ENCODE data around the gene APOLD1. TPM values are rescaled to one million over a fixed set of nuclear protein-coding genes. Genes with fewer than 3 reads are reported as not detected.
"Not testable (repeated sequence)": the region's sequence is repeated elsewhere in the genome, so short reads cannot be mapped to it uniquely, and the experiment has no call there.

The APOLD1 gene
- total and polyA plus RNA-seq, 4 donors = 1.4 to 5.1 (median 2.6) TPM

- Histone ChIP-seq H3K36me3 (ENCODE audit: control insufficient read depth in 4 of 4, insufficient read depth in 3 of 4, low read depth in 1 of 4, low read length in 3 of 4) (no peaks in the 10 kb centered on the region), H3K27me3 (ENCODE audit: control insufficient read depth in 4 of 4, insufficient read depth in 4 of 4, low read length in 3 of 4) (no peaks in the 10 kb centered on the region), H3K4me3 (ENCODE audit: low read depth in 1 of 3, low read length in 3 of 3) (no peak overlapping the region), H3K9me3 (ENCODE audit: control insufficient read depth in 4 of 4, low read length in 3 of 4) (no peaks in the 10 kb centered on the region), H3K4me1 (ENCODE audit: control insufficient read depth in 4 of 4, insufficient read depth in 4 of 4, low read length in 3 of 4) (peaks cover 0 to 2% (median 0%) of the 10 kb centered on the region in 4 donors), H3K9ac (ENCODE audit: low read depth in 1 of 2, low read length in 2 of 2) (no peak overlapping the region), H3K27ac (ENCODE audit: low read depth in 1 of 2, low read length in 2 of 2) (peak overlapping the region; percentile 14 to 52)
- no peak for DNase-seq (ENCODE audit: low spot score)
- TF ChIP-seq FOXA2 (IDR thresholded peaks at IDR 0.05) = no peak
- no peak for TF ChIP-seq CTCF (IDR thresholded peaks at IDR 0.05; ENCODE audit: low read depth, low read length, missing input control)
- TF ChIP-seq NR2F2 (IDR thresholded peaks at IDR 0.05) = no peak
- no peak for TF ChIP-seq YY1 (IDR thresholded peaks at IDR 0.05)
- no peak for TF ChIP-seq EGR1 (IDR thresholded peaks at IDR 0.05; ENCODE audit: low read depth in 2 of 2)
- no peak for TF ChIP-seq ZBTB33 (IDR thresholded peaks at IDR 0.05)
- no peak for TF ChIP-seq MAX (IDR thresholded peaks at IDR 0.05)
- TF ChIP-seq GABPA (IDR thresholded peaks at IDR 0.05 in 1 of 2, conservative IDR thresholded peaks at IDR 0.05 in 1 of 2) = no peak
- no peak for TF ChIP-seq RAD21 (IDR thresholded peaks at IDR 0.05)
- TF ChIP-seq TAF1 (conservative IDR thresholded peaks at IDR 0.05) = no peak
- WGBS = 73% methylated on average over 8 of the region's 8 CpGs
These were observed 21.5 kb downstream of the APOLD1 start for GRCh38 chr12:12806784-12807516.

GRCh38 chr12:12807517-12807903, 22.1 kb downstream of the APOLD1 start:
- peak overlapping the region; percentile 14 to 52 for H3K27ac ChIP-seq (ENCODE audit: low read depth in 1 of 2, low read length in 2 of 2)
- WGBS = 81% methylated on average over 3 of the region's 3 CpGs
- not testable (repeated sequence) for H3K36me3 ChIP-seq (ENCODE audit: control insufficient read depth in 4 of 4, insufficient read depth in 3 of 4, low read depth in 1 of 4, low read length in 3 of 4); DNase-seq (ENCODE audit: low spot score); H3K4me1 ChIP-seq (ENCODE audit: control insufficient read depth in 4 of 4, insufficient read depth in 4 of 4, low read length in 3 of 4); H3K9me3 ChIP-seq (ENCODE audit: control insufficient read depth in 4 of 4, low read length in 3 of 4); H3K4me3 ChIP-seq (ENCODE audit: low read depth in 1 of 3, low read length in 3 of 3); H3K9ac ChIP-seq (ENCODE audit: low read depth in 1 of 2, low read length in 2 of 2); H3K27me3 ChIP-seq (ENCODE audit: control insufficient read depth in 4 of 4, insufficient read depth in 4 of 4, low read length in 3 of 4)

- H3K9ac ChIP-seq (ENCODE audit: low read depth in 1 of 2, low read length in 2 of 2) = peak overlapping the region; percentile 32 to 72
- 72% methylated on average over 11 of the region's 11 CpGs for WGBS
These were observed 22.7 kb downstream of the APOLD1 start for GRCh38 chr12:12807970-12808702.

More at GRCh38 chr12:12807970-12808702, 22.7 kb downstream of the APOLD1 start:
- Histone ChIP-seq H3K27ac (ENCODE audit: low read depth in 1 of 2, low read length in 2 of 2) (peak overlapping the region; percentile 36 to 72), H3K27me3 (ENCODE audit: control insufficient read depth in 4 of 4, insufficient read depth in 4 of 4, low read length in 3 of 4) (no peaks in the 10 kb centered on the region), H3K4me1 (ENCODE audit: control insufficient read depth in 4 of 4, insufficient read depth in 4 of 4, low read length in 3 of 4) (peaks cover 0 to 2% (median 0%) of the 10 kb centered on the region in 4 donors), H3K9me3 (ENCODE audit: control insufficient read depth in 4 of 4, low read length in 3 of 4) (no peaks in the 10 kb centered on the region), H3K36me3 (ENCODE audit: control insufficient read depth in 4 of 4, insufficient read depth in 3 of 4, low read depth in 1 of 4, low read length in 3 of 4) (no peaks in the 10 kb centered on the region), H3K4me3 (ENCODE audit: low read depth in 1 of 3, low read length in 3 of 3) (no peak overlapping the region)
- TF ChIP-seq NR2F2 (IDR thresholded peaks at IDR 0.05) = peak; percentile 93
- peak; percentile 13 to 30 for TF ChIP-seq GABPA (IDR thresholded peaks at IDR 0.05 in 1 of 2, conservative IDR thresholded peaks at IDR 0.05 in 1 of 2)
- peak in 1 of 2 donors; percentile 13 for TF ChIP-seq RAD21 (IDR thresholded peaks at IDR 0.05)
- peak; percentile 63 for TF ChIP-seq SP1 (IDR thresholded peaks at IDR 0.05)
- TF ChIP-seq ATF3 (IDR thresholded peaks at IDR 0.05) = no peak
- no peak for DNase-seq (ENCODE audit: low spot score)

All from liver (tissue), 9 donors.